Mesothelial cell of epicardium (in vitro differentiated cells): Measurements from ENCODE around the gene VAT1L. TPM values are rescaled to one million over a fixed set of nuclear protein-coding genes. Genes with fewer than 3 reads are reported as not detected.

Experiments
- DNase-seq, 2 experiments: peaks; one replicate each; pipeline ENCODE4 v3.0.0; 2021; ENCODE audit warnings: low spot score in 2 of 2; ENCODE audit not compliant: unreplicated experiment in 2 of 2
- H3K27ac Mint-ChIP-seq: 2 replicates; pipeline ENCODE4 v1.8.0; 2021; ENCODE audit warnings: mixed read lengths
- H3K27me3 Mint-ChIP-seq: 2 replicates; pipeline ENCODE4 v1.8.0; 2021; ENCODE audit warnings: low read depth, mixed read lengths
- H3K36me3 Mint-ChIP-seq: 2 replicates; pipeline ENCODE4 v1.8.0; 2021; ENCODE audit warnings: mixed read lengths
- H3K4me1 Mint-ChIP-seq: 2 replicates; pipeline ENCODE4 v1.8.0; 2021; ENCODE audit warnings: mixed read lengths
- H3K4me3 Mint-ChIP-seq: 2 replicates; pipeline ENCODE4 v1.8.0; 2021; ENCODE audit warnings: mild to moderate bottlenecking, moderate library complexity, mixed read lengths
- H3K9me3 Mint-ChIP-seq: 2 replicates; pipeline ENCODE4 v1.8.0; 2021; ENCODE audit warnings: mixed read lengths
- total RNA-seq: library from RNA; stranded (reverse); gene quantifications from 3 replicates; pipeline ENCODE4 v1.2.1, GENCODE V29; 2021
- TF ChIP-seq, protein P1 (sequence below): fragments of 200-600 bp; sonication (generic); IDR thresholded peaks from one replicate; pipeline ENCODE4 v1.5.0; 2021; ENCODE audit warnings: antibody characterized with exemption; ENCODE audit not compliant: unreplicated experiment

The VAT1L gene
- total RNA-seq, 1 donor from 2014 or later, result 6.3 TPM

DNA sequence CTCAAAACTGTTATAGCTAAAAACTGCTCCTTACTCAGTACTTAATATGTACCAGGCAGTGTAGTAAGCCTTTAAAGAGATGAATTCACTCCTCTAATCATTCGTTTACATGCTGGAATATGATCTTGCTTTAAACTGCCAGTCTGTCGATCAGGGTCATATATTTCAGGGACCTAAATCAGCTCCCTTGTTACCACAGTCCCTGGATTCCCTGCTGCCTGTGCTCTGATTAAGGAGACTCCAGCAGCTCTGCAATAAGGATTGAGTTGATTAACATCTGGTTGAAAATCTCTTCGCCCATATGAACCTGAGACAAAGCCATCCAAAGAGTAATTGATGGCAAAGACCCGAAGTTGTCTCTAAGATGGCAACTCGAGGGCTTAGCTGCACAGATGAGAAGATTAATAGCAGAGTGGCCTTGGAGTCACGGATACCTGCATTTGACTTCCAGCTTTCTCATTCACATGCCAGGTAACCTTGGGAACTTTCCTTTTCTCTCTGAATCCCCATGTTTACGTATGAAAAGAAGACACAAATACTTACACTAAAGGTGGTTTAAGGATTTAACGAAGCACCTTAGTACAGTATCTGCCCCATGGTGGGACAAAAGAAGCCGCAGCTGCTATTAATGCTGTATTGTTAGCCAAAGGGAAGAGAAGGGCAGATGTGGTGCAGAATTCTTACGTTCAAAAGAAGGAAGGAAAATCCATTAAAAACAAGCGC is 68.2 kb downstream of the VAT1L start:
- TF ChIP-seq, protein P1, sequence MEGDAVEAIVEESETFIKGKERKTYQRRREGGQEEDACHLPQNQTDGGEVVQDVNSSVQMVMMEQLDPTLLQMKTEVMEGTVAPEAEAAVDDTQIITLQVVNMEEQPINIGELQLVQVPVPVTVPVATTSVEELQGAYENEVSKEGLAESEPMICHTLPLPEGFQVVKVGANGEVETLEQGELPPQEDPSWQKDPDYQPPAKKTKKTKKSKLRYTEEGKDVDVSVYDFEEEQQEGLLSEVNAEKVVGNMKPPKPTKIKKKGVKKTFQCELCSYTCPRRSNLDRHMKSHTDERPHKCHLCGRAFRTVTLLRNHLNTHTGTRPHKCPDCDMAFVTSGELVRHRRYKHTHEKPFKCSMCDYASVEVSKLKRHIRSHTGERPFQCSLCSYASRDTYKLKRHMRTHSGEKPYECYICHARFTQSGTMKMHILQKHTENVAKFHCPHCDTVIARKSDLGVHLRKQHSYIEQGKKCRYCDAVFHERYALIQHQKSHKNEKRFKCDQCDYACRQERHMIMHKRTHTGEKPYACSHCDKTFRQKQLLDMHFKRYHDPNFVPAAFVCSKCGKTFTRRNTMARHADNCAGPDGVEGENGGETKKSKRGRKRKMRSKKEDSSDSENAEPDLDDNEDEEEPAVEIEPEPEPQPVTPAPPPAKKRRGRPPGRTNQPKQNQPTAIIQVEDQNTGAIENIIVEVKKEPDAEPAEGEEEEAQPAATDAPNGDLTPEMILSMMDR, result no peak
- DNase-seq, result no peak
- Mint-ChIP-seq H3K27ac (no peak overlapping the region), H3K27me3 (peaks cover 1% of the 10 kb centered on the region), H3K9me3 (no peaks in the 10 kb centered on the region), H3K4me1 (peaks cover 4% of the 10 kb centered on the region), H3K36me3 (no peaks in the 10 kb centered on the region), H3K4me3 (no peak overlapping the region)

DNA sequence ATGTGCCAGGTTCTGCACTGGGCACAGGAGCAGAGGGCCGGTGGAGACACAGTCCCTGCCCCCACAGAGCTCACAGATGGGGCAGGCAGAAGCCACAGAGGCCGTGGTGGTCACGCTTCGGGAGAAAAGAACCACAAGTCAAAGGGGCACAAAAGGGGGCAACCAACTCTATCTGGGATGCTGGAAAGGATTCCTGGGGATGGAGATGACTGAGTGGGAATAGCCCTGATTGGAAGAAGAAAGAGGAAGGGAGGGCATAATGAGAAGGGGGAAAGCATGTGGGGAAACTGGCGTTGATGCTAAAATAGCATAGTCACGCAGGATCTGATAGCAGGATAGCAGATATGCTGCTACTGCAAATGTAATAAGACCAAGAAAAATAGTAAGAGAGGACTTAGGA is 69.7 kb downstream of the VAT1L start:
- H3K4me1 Mint-ChIP-seq, result peaks cover 4% of the 10 kb centered on the region
- no peak overlapping the region for H3K27ac Mint-ChIP-seq
- DNase-seq, result no peak
- TF ChIP-seq, protein P1, result no peak
- H3K4me3 Mint-ChIP-seq, result no peak overlapping the region
- no peaks in the 10 kb centered on the region for H3K36me3 Mint-ChIP-seq
- peaks cover 1% of the 10 kb centered on the region for H3K27me3 Mint-ChIP-seq
- H3K9me3 Mint-ChIP-seq, result no peaks in the 10 kb centered on the region

DNA sequence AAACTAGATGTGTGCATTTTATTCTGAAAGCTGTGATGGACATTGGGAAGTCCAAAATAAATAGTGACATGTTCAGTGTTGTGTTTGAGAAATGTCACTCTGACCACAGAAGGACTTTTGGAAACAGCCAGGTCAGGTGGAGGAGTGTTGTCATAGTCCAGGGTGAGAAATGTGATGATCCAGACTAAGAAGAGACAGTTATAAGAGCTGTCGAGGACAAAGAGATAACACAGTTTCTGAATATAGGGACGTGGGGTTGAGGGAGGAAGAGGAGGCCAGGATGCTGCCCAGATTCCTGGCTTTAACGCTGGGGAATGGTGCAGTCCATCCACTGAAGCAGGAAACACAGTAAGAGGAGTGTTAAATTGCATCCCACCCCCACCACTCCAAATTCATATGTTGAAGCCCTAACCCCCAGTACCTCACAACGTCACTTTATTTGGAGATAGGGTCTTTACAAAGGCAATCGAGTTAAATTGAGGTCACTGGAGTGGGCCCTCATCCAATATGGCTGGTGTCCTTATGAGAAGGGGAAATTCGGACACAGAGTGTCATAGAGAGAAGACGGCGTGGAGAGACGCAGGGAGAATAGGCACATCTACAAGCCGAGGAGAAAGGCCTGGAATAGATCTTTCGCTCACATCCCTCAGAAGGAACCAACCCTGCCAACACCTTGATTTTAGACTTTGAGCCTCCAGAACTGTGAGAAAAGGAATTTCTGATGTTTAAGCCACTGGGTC is 71.3 kb downstream of the VAT1L start:
- Mint-ChIP-seq H3K27me3 (peaks cover 1% of the 10 kb centered on the region), H3K9me3 (no peaks in the 10 kb centered on the region), H3K36me3 (no peaks in the 10 kb centered on the region), H3K27ac (no peak overlapping the region), H3K4me3 (no peak overlapping the region), H3K4me1 (peaks cover 4% of the 10 kb centered on the region)
- TF ChIP-seq, protein P1, result no peak
- DNase-seq, result no peak

DNA sequence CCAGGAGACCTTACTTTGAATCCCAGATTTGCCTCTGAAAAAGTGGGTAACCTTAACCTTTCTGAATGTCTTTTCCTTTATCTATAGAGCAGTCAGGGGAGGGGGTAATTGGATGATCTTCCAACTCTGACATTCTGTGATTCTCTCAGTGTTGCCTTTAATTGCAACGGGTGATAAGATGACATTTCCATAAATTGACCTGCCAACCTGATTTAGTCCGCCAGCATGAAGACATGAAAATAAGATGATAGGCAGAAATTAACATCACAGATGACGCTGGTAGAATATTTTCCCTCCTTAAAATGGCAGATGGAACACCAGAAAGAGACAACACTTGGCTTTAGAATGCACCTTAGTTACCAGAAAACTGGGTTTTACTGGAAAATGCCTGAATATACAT is 72.6 kb downstream of the VAT1L start:
- H3K4me1 Mint-ChIP-seq, result peaks cover 13% of the 10 kb centered on the region
- H3K27me3 Mint-ChIP-seq, result peaks cover 1% of the 10 kb centered on the region
- DNase-seq, result no peak
- H3K4me3 Mint-ChIP-seq, result no peak overlapping the region
- TF ChIP-seq, protein P1, result no peak
- no peaks in the 10 kb centered on the region for H3K9me3 Mint-ChIP-seq
- H3K27ac Mint-ChIP-seq, result no peak overlapping the region
- H3K36me3 Mint-ChIP-seq, result no peaks in the 10 kb centered on the region

DNA sequence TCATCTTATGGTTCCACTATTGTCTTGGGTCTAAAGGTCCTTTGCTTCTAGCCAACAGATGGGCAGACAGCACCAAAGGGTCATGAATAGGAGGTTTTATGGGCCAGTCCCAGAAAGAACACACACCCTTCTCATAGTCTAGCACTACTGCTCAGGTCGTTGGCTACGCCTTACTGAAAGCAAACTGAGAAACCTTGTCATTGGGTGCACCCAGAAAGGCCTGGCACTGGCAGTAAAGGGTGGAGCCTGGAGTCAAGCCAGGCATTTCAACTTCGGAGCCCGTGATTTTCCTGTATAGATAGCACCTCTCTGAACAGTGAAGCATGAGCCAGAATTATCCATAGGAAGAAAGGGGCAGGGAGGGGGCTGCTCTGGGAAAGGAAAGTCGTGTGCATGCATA is 74.9 kb downstream of the VAT1L start:
- H3K27ac Mint-ChIP-seq, result no peak overlapping the region
- no peak for DNase-seq

More for the DNA sequence above, 74.9 kb downstream of the VAT1L start:
- Mint-ChIP-seq H3K4me1 (peaks cover 18% of the 10 kb centered on the region), H3K36me3 (no peaks in the 10 kb centered on the region), H3K27me3 (no peaks in the 10 kb centered on the region), H3K4me3 (no peak overlapping the region), H3K9me3 (no peaks in the 10 kb centered on the region)
- TF ChIP-seq, protein P1, result no peak
